IMR-90 (cell line): ENCODE data around the gene HERC3.

Experiments used
- BHLHE40 ChIP-seq: fragments of 150-350 bp; IDR thresholded peaks from 2 replicates; pipeline ENCODE4 v1.6.1; 2016; ENCODE audit warnings: mild to moderate bottlenecking, low read depth, low read length
- CEBPB ChIP-seq: IDR thresholded peaks from 2 replicates; pipeline ENCODE4 v1.6.1; 2012; ENCODE audit warnings: low read depth, low read length, improper control_type of control experiment
- CHD1 ChIP-seq: IDR thresholded peaks from 2 replicates; pipeline ENCODE4 v1.6.1; 2012; ENCODE audit warnings: low read depth, low read length, improper control_type of control experiment
- FOS ChIP-seq: fragments of 150-350 bp; IDR thresholded peaks from 2 replicates; pipeline ENCODE4 v1.6.1; 2016; ENCODE audit warnings: low read depth, low read length
- MAFK ChIP-seq: IDR thresholded peaks from 2 replicates; pipeline ENCODE4 v1.6.1; 2012; ENCODE audit warnings: low read depth, low read length, improper control_type of control experiment
- MAZ ChIP-seq: IDR thresholded peaks from 2 replicates; pipeline ENCODE4 v1.6.1; 2012; ENCODE audit warnings: low read depth, mild to moderate bottlenecking, low read length, improper control_type of control experiment, moderate library complexity, borderline replicate concordance
- MXI1 ChIP-seq: IDR thresholded peaks from 2 replicates; pipeline ENCODE4 v1.6.1; 2012; ENCODE audit warnings: low read depth, mild to moderate bottlenecking, low read length, moderate library complexity, borderline replicate concordance
- NFE2L2 ChIP-seq: fragments of 150-350 bp; IDR thresholded peaks from 2 replicates; pipeline ENCODE4 v1.6.1; 2016; ENCODE audit warnings: low read depth, mild to moderate bottlenecking, low read length
- POLR2A ChIP-seq: IDR thresholded peaks from 2 replicates; pipeline ENCODE4 v1.6.1; 2012; ENCODE audit warnings: mild to moderate bottlenecking, low read depth, low read length
- RAD21 ChIP-seq: IDR thresholded peaks from 2 replicates; pipeline ENCODE4 v1.6.1; 2012; ENCODE audit warnings: low read length, improper control_type of control experiment
- RCOR1 ChIP-seq: IDR thresholded peaks from 2 replicates; pipeline ENCODE4 v1.6.1; 2012; ENCODE audit warnings: mild to moderate bottlenecking, low read length, improper control_type of control experiment; ENCODE audit not compliant: insufficient replicate concordance
- TF ChIP-seq, protein P1 (sequence below): conservative IDR thresholded peaks from 2 replicates; pipeline ENCODE4 v1.5.1; 2012; ENCODE audit warnings: mild to moderate bottlenecking, low read depth, low read length, improper control_type of control experiment
- TF ChIP-seq, protein P2 (sequence below): fragments of 150-350 bp; IDR thresholded peaks from 2 replicates; pipeline ENCODE4 v1.6.1; 2017; ENCODE audit warnings: mild to moderate bottlenecking, antibody characterized with exemption, low read length, low read depth
- TF ChIP-seq, protein P3 (sequence below): fragments of 150-350 bp; IDR thresholded peaks from 2 replicates; pipeline ENCODE4 v1.6.1; 2016; ENCODE audit warnings: low read depth, mild to moderate bottlenecking, low read length, moderate library complexity, borderline replicate concordance

DNA sequence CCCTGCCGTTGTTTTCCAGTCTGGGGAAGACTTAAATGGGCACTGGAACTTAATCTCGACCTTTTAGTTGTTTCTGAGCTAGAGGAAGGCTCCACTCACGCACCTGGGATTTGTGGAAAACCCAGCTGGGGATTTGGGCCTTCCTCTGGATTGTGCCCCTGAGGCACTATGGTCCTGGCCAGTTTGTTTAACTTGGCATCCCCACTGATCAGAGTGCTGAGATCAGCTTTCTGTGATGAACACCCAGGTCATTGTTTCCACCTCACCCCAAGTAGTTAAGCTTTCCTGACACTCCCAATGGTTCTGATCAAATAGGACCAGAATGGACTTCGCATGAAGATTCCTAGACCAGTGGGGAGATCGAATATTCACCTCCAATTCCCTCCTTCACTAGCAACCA is 125.8 kb downstream of the HERC3 start:
- TF ChIP-seq, protein P1, sequence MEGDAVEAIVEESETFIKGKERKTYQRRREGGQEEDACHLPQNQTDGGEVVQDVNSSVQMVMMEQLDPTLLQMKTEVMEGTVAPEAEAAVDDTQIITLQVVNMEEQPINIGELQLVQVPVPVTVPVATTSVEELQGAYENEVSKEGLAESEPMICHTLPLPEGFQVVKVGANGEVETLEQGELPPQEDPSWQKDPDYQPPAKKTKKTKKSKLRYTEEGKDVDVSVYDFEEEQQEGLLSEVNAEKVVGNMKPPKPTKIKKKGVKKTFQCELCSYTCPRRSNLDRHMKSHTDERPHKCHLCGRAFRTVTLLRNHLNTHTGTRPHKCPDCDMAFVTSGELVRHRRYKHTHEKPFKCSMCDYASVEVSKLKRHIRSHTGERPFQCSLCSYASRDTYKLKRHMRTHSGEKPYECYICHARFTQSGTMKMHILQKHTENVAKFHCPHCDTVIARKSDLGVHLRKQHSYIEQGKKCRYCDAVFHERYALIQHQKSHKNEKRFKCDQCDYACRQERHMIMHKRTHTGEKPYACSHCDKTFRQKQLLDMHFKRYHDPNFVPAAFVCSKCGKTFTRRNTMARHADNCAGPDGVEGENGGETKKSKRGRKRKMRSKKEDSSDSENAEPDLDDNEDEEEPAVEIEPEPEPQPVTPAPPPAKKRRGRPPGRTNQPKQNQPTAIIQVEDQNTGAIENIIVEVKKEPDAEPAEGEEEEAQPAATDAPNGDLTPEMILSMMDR = no peak
- TF ChIP-seq CEBPB (no peak), RCOR1 (no peak), MXI1 (no peak), POLR2A (no peak), MAFK (no peak), BHLHE40 (no peak), RAD21 (no peak), FOS (no peak), NFE2L2 (no peak), CHD1 (no peak), MAZ (no peak)
- TF ChIP-seq, protein P2, sequence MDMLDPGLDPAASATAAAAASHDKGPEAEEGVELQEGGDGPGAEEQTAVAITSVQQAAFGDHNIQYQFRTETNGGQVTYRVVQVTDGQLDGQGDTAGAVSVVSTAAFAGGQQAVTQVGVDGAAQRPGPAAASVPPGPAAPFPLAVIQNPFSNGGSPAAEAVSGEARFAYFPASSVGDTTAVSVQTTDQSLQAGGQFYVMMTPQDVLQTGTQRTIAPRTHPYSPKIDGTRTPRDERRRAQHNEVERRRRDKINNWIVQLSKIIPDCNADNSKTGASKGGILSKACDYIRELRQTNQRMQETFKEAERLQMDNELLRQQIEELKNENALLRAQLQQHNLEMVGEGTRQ = no peak
- TF ChIP-seq, protein P3, sequence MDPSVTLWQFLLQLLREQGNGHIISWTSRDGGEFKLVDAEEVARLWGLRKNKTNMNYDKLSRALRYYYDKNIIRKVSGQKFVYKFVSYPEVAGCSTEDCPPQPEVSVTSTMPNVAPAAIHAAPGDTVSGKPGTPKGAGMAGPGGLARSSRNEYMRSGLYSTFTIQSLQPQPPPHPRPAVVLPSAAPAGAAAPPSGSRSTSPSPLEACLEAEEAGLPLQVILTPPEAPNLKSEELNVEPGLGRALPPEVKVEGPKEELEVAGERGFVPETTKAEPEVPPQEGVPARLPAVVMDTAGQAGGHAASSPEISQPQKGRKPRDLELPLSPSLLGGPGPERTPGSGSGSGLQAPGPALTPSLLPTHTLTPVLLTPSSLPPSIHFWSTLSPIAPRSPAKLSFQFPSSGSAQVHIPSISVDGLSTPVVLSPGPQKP = no peak
